ENCODE measurements around the gene TUBB8B. TPM values are rescaled to one million over a fixed set of nuclear protein-coding genes. Genes with fewer than 3 reads are reported as not detected.
A peak's percentile ranks its signal among the peaks of the same experiment; 100 is the strongest.
"Not testable (repeated sequence)": the region's sequence is repeated elsewhere in the genome, so short reads cannot be mapped to it uniquely, and the experiment has no call there.

TUBB8B gene
- total and polyA plus RNA-seq, 2 donors (not counting 1 experiment from before 2014, with no cell fraction given): 0.49 to 1.6 TPM

DNA sequence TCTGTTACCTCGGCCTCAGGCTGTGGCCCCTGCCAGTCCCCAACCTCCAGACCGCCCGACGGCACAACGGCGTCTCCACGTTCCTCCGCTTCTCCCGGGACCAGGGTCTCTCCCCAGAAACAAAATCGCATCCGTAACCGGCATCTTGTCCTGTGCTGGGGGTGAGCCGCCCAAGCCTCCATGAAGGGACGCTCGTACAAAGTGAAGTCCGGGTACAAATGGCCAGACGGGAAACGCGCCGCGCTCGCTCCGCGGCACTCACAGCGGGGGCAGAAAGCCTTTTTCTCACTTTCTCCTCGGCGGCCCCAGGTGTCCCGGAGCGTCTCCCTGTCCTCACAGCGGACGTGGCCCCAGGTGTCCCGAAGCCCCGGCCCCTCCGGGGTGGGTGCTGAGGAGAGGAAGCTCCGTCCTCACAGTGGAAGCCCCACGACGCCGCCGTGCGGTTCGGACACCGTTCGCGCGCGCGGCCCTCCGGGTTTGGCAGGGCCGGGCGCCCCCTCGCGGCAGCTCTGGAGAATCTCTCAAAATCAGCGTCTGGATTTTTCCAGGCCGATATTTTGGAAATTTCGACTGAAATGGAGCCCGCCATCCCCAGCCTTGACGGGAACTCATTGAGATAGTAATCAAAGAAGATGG is 26.2 kb upstream of the TUBB8B start:
- H3K27ac ChIP-seq (ENCODE audit: low read length in 2 of 2); H3K36me3 ChIP-seq (replicated peaks in 1 of 2; ENCODE audit: control extremely low read depth in 1 of 2, control insufficient read depth in 1 of 2, extremely low read depth in 1 of 2, insufficient read depth in 2 of 2, low read length in 1 of 2); H3K4me3 ChIP-seq (ENCODE audit: control extremely low read depth in 1 of 5, extremely low read depth in 1 of 5, insufficient read depth in 1 of 5, low read depth in 2 of 5, low read length in 4 of 5); H4K20me1 ChIP-seq (ENCODE audit: control insufficient read depth, insufficient read depth, low read length, poor library complexity, severe bottlenecking); H3K4me2 ChIP-seq (replicated peaks; ENCODE audit: low read depth, low read length, poor library complexity, severe bottlenecking); H3K9me3 ChIP-seq (ENCODE audit: control extremely low read depth in 1 of 3, control insufficient read depth in 2 of 3, insufficient read depth in 1 of 3, low read length in 2 of 3); H3K4me1 ChIP-seq (ENCODE audit: control insufficient read depth in 2 of 2, insufficient read depth in 2 of 2, low read length in 2 of 2); H2AFZ ChIP-seq (ENCODE audit: insufficient read depth, low read depth, low read length, poor library complexity, severe bottlenecking); H3K4me1 Mint-ChIP-seq; H3K79me2 ChIP-seq (ENCODE audit: control insufficient read depth, insufficient read depth, low read length); ATAC-seq (ENCODE audit: low read depth); H3K9me3 Mint-ChIP-seq (ENCODE audit: insufficient read depth); H3K9ac ChIP-seq (ENCODE audit: low read length); intact Hi-C loops (cut with micrococcal nuclease); H3K4me3 Mint-ChIP-seq; H3K27ac Mint-ChIP-seq; DNase-seq; CTCF ChIA-PET; POLR2A ChIA-PET; H3K27me3 ChIP-seq (replicated peaks in 1 of 4; ENCODE audit: control extremely low read depth in 1 of 4, control insufficient read depth in 3 of 4, insufficient read depth in 4 of 4, low read length in 3 of 4); H3K27me3 Mint-ChIP-seq: not testable (repeated sequence)
- WGBS (ENCODE audit: insufficient coverage): 78% methylated on average over 37 of the region's 57 CpGs

DNA sequence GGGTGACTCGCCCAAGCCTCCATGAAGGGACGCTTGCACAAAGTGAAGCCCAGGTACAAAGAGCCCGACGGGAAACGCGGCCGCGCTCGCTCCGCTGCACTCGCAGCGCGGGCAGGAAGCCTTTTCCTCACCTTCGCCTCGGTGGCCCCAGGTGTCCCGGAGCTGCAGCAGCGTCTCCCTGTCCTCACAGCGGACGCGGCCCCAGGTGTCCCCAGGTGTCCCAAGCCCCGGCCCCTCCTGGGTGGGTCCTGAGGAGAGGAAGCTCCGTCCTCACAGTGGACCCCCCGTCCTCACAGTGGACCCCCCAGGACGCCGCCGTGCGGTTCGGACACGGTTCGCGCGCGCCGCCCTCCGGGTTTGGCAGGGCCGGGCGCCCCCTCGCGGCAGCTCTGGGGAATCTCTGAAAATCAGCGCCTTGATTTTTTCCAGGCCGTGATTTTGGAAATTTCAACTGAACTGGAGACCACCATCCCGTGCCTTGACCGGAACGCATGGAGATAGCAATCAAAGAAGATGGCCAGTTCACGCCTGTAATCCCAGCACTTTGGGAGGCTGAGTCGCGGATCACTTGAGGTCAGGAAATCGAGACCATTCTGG is 23.9 kb upstream of the TUBB8B start:
- not testable (repeated sequence) for H3K27me3 ChIP-seq (replicated peaks in 1 of 4; ENCODE audit: control extremely low read depth in 1 of 4, control insufficient read depth in 3 of 4, insufficient read depth in 4 of 4, low read length in 3 of 4)

DNA sequence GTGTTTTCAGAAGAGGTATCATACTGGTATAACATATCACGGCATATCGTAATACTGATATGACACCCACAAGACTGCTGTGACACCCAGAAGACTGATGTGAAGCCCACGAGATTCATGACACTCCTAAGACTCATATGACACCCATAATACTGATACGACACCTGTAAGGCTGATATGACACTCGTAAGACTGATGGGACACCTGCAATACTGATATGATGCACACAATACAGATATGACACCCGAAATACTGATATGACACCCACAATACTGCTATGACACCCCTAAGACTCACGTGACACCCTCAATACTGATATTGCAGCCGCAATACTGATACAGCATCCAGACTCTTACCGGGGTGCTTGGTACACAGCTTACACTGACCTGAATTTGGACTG is 18.3 kb upstream of the TUBB8B start:
- DNase-seq; POLR2A ChIA-PET; H3K4me1 ChIP-seq (ENCODE audit: control insufficient read depth in 2 of 2, insufficient read depth in 2 of 2, low read length in 2 of 2); H3K9ac ChIP-seq (ENCODE audit: low read length); H3K4me2 ChIP-seq (replicated peaks; ENCODE audit: low read depth, low read length, poor library complexity, severe bottlenecking); H3K36me3 ChIP-seq (replicated peaks in 1 of 2; ENCODE audit: control extremely low read depth in 1 of 2, control insufficient read depth in 1 of 2, extremely low read depth in 1 of 2, insufficient read depth in 2 of 2, low read length in 1 of 2); H3K79me2 ChIP-seq (ENCODE audit: control insufficient read depth, insufficient read depth, low read length); H3K9me3 Mint-ChIP-seq (ENCODE audit: insufficient read depth); ATAC-seq (ENCODE audit: low read depth); intact Hi-C loops (cut with micrococcal nuclease); H2AFZ ChIP-seq (ENCODE audit: insufficient read depth, low read depth, low read length, poor library complexity, severe bottlenecking); H3K27ac Mint-ChIP-seq; H4K20me1 ChIP-seq (ENCODE audit: control insufficient read depth, insufficient read depth, low read length, poor library complexity, severe bottlenecking); H3K4me1 Mint-ChIP-seq; H3K27me3 ChIP-seq (replicated peaks in 1 of 4; ENCODE audit: control extremely low read depth in 1 of 4, control insufficient read depth in 3 of 4, insufficient read depth in 4 of 4, low read length in 3 of 4); H3K9me3 ChIP-seq (ENCODE audit: control extremely low read depth in 1 of 3, control insufficient read depth in 2 of 3, insufficient read depth in 1 of 3, low read length in 2 of 3); H3K4me3 Mint-ChIP-seq; H3K27ac ChIP-seq (ENCODE audit: low read length in 2 of 2); H3K4me3 ChIP-seq (ENCODE audit: control extremely low read depth in 1 of 5, extremely low read depth in 1 of 5, insufficient read depth in 1 of 5, low read depth in 2 of 5, low read length in 4 of 5); CTCF ChIA-PET: not testable (repeated sequence)
- 67% methylated on average over 6 of the region's 9 CpGs for WGBS (ENCODE audit: insufficient coverage)
- H3K27me3 Mint-ChIP-seq: peaks cover 14% of the 10 kb centered on the region

More for the DNA sequence above, 23.9 kb upstream of the TUBB8B start:
- H3K4me2 ChIP-seq (replicated peaks; ENCODE audit: low read depth, low read length, poor library complexity, severe bottlenecking); H3K27me3 Mint-ChIP-seq; H3K27ac ChIP-seq (ENCODE audit: low read length in 2 of 2); intact Hi-C loops (cut with micrococcal nuclease); H3K4me1 Mint-ChIP-seq; H3K4me3 Mint-ChIP-seq; H3K9me3 Mint-ChIP-seq (ENCODE audit: insufficient read depth); H3K4me1 ChIP-seq (ENCODE audit: control insufficient read depth in 2 of 2, insufficient read depth in 2 of 2, low read length in 2 of 2); H4K20me1 ChIP-seq (ENCODE audit: control insufficient read depth, insufficient read depth, low read length, poor library complexity, severe bottlenecking); H3K27ac Mint-ChIP-seq; ATAC-seq (ENCODE audit: low read depth); POLR2A ChIA-PET; DNase-seq; H3K36me3 ChIP-seq (replicated peaks in 1 of 2; ENCODE audit: control extremely low read depth in 1 of 2, control insufficient read depth in 1 of 2, extremely low read depth in 1 of 2, insufficient read depth in 2 of 2, low read length in 1 of 2); H3K79me2 ChIP-seq (ENCODE audit: control insufficient read depth, insufficient read depth, low read length); H3K9ac ChIP-seq (ENCODE audit: low read length); H3K9me3 ChIP-seq (ENCODE audit: control extremely low read depth in 1 of 3, control insufficient read depth in 2 of 3, insufficient read depth in 1 of 3, low read length in 2 of 3); H2AFZ ChIP-seq (ENCODE audit: insufficient read depth, low read depth, low read length, poor library complexity, severe bottlenecking); CTCF ChIA-PET: not testable (repeated sequence)
- WGBS (ENCODE audit: insufficient coverage): 64% methylated on average over 42 of the region's 48 CpGs
- peak overlapping the region in 1 of 5 experiments; percentile 29 for H3K4me3 ChIP-seq (ENCODE audit: control extremely low read depth in 1 of 5, extremely low read depth in 1 of 5, insufficient read depth in 1 of 5, low read depth in 2 of 5, low read length in 4 of 5)

DNA sequence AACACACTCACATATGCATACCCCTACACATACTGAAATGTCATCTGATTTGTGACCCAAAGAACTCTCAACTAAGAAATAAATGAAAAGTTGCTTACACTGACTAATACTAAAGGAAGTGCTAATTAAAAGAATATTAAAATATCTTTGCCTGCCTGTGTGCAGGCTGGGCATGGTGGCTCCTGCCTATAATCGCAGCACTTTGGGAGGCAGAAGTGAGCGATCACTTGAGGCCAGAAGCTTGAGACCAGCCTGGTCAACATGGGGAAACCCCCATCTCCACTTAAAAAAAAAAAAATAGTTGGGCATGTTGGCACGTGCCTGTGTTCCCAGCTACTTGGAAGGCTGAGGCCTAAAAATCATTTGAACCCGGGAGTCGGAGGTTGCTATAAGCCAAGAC is 14.9 kb upstream of the TUBB8B start:
- H3K27me3 ChIP-seq (replicated peaks in 1 of 4; ENCODE audit: control extremely low read depth in 1 of 4, control insufficient read depth in 3 of 4, insufficient read depth in 4 of 4, low read length in 3 of 4); H3K27ac Mint-ChIP-seq; intact Hi-C loops (cut with micrococcal nuclease); H4K20me1 ChIP-seq (ENCODE audit: control insufficient read depth, insufficient read depth, low read length, poor library complexity, severe bottlenecking); H3K4me3 ChIP-seq (ENCODE audit: control extremely low read depth in 1 of 5, extremely low read depth in 1 of 5, insufficient read depth in 1 of 5, low read depth in 2 of 5, low read length in 4 of 5); H2AFZ ChIP-seq (ENCODE audit: insufficient read depth, low read depth, low read length, poor library complexity, severe bottlenecking); H3K4me3 Mint-ChIP-seq; H3K4me1 Mint-ChIP-seq; POLR2A ChIA-PET; CTCF ChIA-PET; H3K9me3 ChIP-seq (ENCODE audit: control extremely low read depth in 1 of 3, control insufficient read depth in 2 of 3, insufficient read depth in 1 of 3, low read length in 2 of 3); H3K27ac ChIP-seq (ENCODE audit: low read length in 2 of 2); H3K4me2 ChIP-seq (replicated peaks; ENCODE audit: low read depth, low read length, poor library complexity, severe bottlenecking); H3K36me3 ChIP-seq (replicated peaks in 1 of 2; ENCODE audit: control extremely low read depth in 1 of 2, control insufficient read depth in 1 of 2, extremely low read depth in 1 of 2, insufficient read depth in 2 of 2, low read length in 1 of 2); H3K4me1 ChIP-seq (ENCODE audit: control insufficient read depth in 2 of 2, insufficient read depth in 2 of 2, low read length in 2 of 2); H3K9me3 Mint-ChIP-seq (ENCODE audit: insufficient read depth); ATAC-seq (ENCODE audit: low read depth); DNase-seq; H3K9ac ChIP-seq (ENCODE audit: low read length); H3K79me2 ChIP-seq (ENCODE audit: control insufficient read depth, insufficient read depth, low read length): not testable (repeated sequence)
- H3K27me3 Mint-ChIP-seq: peaks cover 24% of the 10 kb centered on the region
- 89% methylated on average over 5 of the region's 5 CpGs for WGBS (ENCODE audit: insufficient coverage)

All from B cell (primary cell).